GM19467 (cell line): Measurements from ENCODE around the gene GPC3.

Experiments used
- ATAC-seq: cut with Tn5 transposase; IDR thresholded peaks from one replicate; pipeline ENCODE4 v1.9.1; 2021; ENCODE audit warnings: mild to moderate bottlenecking, moderate library complexity; ENCODE audit not compliant: unreplicated experiment

GPC3 gene

GRCh38 chrX:133661962-133662839 lies 323.2 kb downstream of the GPC3 start:
- no peak for ATAC-seq

GRCh38 chrX:133660281-133660680 lies 325.1 kb downstream of the GPC3 start:
- ATAC-seq: no peak

- ATAC-seq: no peak
These were observed 327.0 kb downstream of the GPC3 start for GRCh38 chrX:133658293-133658911.

GRCh38 chrX:133655275-133656265 lies 329.8 kb downstream of the GPC3 start:
- ATAC-seq: no peak

DNA sequence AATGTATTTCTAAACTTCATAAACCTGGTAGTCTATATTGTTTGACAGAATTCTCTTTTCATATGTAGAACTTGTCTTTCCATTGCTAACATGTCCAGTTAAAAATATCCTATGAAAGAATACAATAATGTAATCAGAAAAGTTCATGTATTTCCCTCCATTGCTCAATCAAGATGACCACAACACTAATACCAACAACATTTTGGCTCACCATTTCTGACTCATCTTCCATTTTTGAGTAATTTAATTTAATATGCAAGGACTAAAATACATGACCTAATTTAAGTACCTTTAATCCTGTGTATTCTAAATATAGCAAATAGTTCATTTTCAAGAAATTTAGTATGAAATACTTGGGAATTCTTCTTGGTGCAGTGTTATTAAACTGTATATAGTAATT lies 330.6 kb downstream of the GPC3 start:
- ATAC-seq: no peak

DNA sequence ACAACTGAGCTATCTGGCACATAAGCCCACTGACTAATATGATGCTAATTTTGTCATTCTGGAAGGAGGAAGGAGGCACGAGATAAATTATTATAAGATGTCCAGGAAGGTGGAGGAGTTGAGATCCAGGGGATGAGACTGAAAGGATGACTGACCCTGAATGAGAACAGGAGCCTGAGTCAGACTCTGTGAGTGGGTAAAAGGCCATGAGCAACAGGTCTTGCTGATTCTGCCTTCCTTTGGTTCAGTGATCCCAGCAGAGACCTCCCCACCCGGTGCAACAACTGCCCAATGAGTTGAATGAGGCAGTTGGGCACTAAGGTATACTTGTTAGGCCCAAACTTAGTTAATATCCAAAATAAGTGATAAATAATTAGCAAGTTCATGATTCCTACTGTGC lies 332.0 kb downstream of the GPC3 start:
- ATAC-seq: no peak

- no peak for ATAC-seq
These were observed 333.2 kb downstream of the GPC3 start for GRCh38 chrX:133652185-133652584.

GRCh38 chrX:133650239-133650638 lies 335.2 kb downstream of the GPC3 start:
- ATAC-seq: no peak

DNA sequence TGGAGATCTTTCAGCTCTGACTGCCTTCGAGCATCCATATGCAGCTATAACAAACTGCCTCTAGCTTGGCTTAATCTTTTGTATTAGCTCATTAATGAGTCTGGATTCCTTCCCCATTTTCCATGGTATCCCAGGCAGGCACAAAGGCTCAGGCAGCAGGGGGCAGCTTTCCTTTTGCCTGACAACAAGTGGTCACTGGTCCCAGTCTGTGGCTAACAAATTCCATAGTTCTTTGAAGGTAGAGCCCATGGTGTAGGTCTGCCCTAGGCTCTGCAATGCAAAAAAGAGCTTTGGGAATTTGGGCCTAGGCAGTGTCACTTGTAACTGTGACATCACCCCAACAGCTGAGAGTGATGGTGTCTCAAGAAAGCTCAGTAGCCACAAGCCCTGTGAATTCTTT lies 335.7 kb downstream of the GPC3 start:
- no peak for ATAC-seq

DNA sequence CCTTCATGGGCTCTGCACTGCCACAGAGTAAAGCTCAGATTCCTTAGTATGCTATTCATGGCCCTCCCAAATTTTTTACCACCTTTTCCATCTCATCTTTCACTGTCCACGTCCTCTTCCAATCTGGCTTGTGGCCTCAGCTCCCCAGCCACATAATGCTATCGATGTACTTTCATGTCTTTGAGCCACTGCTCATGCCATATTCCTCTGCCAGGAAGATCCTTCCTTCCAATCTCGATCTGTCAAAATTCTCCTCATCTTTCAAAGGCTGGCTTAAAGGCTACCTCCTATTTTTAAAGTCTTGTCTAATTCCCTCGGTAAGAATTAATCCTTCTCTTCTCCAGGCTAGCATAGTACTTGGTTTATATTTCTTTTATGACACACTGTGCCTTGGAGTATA lies 336.8 kb downstream of the GPC3 start:
- ATAC-seq: no peak

- no peak for ATAC-seq
These were observed 338.7 kb downstream of the GPC3 start for GRCh38 chrX:133646719-133647116.

- no peak for ATAC-seq
These were observed 339.2 kb downstream of the GPC3 start for GRCh38 chrX:133645977-133646718.

GRCh38 chrX:133645256-133645655 lies 340.1 kb downstream of the GPC3 start:
- ATAC-seq: no peak

DNA sequence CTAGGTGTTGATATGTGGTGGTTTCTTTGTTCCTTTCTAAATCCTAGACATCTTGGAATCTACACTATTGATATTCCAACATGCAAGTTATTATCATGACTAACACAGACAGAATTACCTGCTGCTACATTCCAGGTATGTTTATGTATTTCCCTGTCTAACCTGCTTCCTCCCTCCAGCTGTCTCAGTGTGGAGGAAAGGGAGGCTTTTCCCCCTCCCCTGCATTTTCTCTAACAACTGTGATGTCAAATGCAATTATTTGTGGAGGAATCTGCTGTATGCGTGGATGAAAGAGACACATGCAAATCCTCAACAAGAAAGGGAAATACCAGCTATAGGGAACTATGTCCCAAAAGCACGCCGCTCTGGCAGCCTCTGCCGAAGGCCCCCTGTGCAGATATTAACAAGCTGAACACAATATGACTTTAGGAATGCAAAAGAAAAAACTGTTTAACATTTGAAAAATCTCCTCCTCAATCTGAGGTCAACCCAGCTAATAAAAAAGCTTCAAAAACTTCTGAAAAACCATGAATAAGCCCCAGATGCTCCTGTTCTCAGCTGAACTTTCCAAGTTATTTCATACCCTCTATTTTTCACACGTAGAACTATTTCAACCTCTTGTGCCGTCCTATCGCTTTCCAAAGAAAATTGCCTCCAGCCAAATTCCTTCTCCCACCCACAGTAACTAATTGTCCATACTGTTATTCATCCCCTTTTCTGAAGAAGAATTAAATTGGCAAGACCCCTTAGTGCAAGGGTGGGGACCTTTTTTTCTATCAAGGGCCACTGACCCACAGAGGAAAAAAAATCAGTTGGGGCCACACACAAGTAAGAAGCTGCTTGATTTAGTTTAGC lies 345.0 kb downstream of the GPC3 start:
- no peak for ATAC-seq

- ATAC-seq: no peak
These were observed 345.7 kb downstream of the GPC3 start for GRCh38 chrX:133639726-133640125.

GRCh38 chrX:133638285-133638684 lies 347.1 kb downstream of the GPC3 start:
- no peak for ATAC-seq

- no peak for ATAC-seq
These were observed 347.6 kb downstream of the GPC3 start for GRCh38 chrX:133637765-133638164.

DNA sequence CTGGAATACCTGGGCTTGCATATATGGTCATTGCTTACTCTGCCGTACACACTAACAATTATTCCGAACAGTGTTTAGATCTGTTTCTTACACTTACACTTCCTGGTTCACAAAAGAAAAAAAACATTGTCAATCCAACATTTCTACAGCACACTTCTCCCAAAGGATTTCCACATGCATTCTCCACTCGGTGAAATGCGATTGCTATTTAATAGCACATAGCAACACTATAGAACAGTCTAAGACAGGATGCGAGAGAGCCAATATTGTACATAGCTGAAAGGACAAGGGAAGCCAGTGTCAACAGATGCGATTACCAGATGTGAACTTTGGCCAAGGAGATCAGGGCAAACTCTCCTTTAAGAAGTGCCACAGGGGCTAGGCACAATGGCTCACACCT lies 349.4 kb downstream of the GPC3 start:
- no peak for ATAC-seq

GRCh38 chrX:133634416-133634815 lies 351.0 kb downstream of the GPC3 start:
- ATAC-seq: no peak

DNA sequence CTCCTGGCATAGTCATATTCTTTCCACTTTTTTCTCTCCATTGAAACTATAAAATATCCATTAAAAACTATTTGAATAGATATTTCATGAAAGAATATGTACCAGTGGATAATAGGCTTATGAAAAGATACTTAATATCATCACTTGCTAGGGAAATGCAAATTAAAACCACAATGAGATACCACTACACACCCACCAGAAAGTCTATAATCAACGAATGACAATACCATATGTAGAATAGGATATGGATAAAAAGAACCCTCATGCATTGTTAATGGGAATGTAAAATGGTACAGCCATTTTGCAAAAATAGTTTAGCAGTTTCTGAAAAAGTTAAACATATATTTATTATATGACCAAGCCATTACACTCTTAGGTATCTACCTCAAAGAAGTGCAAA lies 351.4 kb downstream of the GPC3 start:
- no peak for ATAC-seq
